CD4-positive, CD25-positive, alpha-beta regulatory T cell (primary cell): Measurements from ENCODE around the gene LIAS. TPM values are rescaled to one million over a fixed set of nuclear protein-coding genes. Genes with fewer than 3 reads are reported as not detected.

Experiments
- ATAC-seq, 2 donors: fragments of 150-1000 bp; cut with Tn5 transposase; one replicate each; pipeline ENCODE4 v1.10.0; 2021; ENCODE audit warnings: low read depth in 2 of 2, moderate number of reproducible peaks in 2 of 2, moderate library complexity in 1 of 2
- DNase-seq, 3 donors: peaks; one replicate each; pipeline versions ENCODE4 v3.0.0 to v3.0.0-alpha.2; 2012 to 2022; ENCODE audit warnings: mixed read lengths in 1 of 3
- H3K27ac ChIP-seq: one replicate; pipeline ENCODE4 v1.7.0; 2013; ENCODE audit warnings: mild to moderate bottlenecking, low read length; ENCODE audit not compliant: insufficient read depth, poor library complexity, severe bottlenecking
- H3K27me3 ChIP-seq: one replicate; pipeline ENCODE4 v1.7.0; 2013; ENCODE audit warnings: low read length; ENCODE audit not compliant: control insufficient read depth, insufficient read depth
- H3K36me3 ChIP-seq: one replicate; pipeline ENCODE4 v1.7.0; 2013; ENCODE audit warnings: mild to moderate bottlenecking, low read length, moderate library complexity; ENCODE audit not compliant: control insufficient read depth, insufficient read depth
- H3K4me1 ChIP-seq: 2 replicates; pipeline ENCODE4 v1.7.0; 2013; ENCODE audit warnings: mild to moderate bottlenecking, low read length; ENCODE audit not compliant: insufficient read depth, control insufficient read depth, poor library complexity, severe bottlenecking
- H3K4me3 ChIP-seq: one replicate; pipeline ENCODE4 v1.7.0; 2013; ENCODE audit warnings: low read depth, mild to moderate bottlenecking, low read length, moderate library complexity
- H3K9me3 ChIP-seq, 2 experiments: 1 replicate in 1 of 2; 2 replicates in 1 of 2; pipeline ENCODE4 v1.7.0; 2013; ENCODE audit warnings: low read length in 2 of 2, mild to moderate bottlenecking in 1 of 2, moderate library complexity in 1 of 2; ENCODE audit not compliant: control insufficient read depth in 2 of 2
- H3K27ac Mint-ChIP-seq, 3 donors: one replicate each; pipeline ENCODE4 v1.8.0; 2020 to 2022; ENCODE audit warnings: mild to moderate bottlenecking in 3 of 3, mixed read lengths in 3 of 3, moderate library complexity in 2 of 3
- H3K27me3 Mint-ChIP-seq: one replicate; pipeline ENCODE4 v1.8.0; 2022; ENCODE audit warnings: mild to moderate bottlenecking, mixed read lengths
- H3K36me3 Mint-ChIP-seq: one replicate; pipeline ENCODE4 v1.8.0; 2020; ENCODE audit warnings: mixed read lengths
- H3K4me1 Mint-ChIP-seq, 4 donors: one replicate each; pipeline ENCODE4 v1.8.0; 2020 to 2022; ENCODE audit warnings: mixed read lengths in 4 of 4, mild to moderate bottlenecking in 1 of 4
- H3K4me3 Mint-ChIP-seq, 4 donors: one replicate each; pipeline ENCODE4 v1.8.0; 2020 to 2022; ENCODE audit warnings: mild to moderate bottlenecking in 4 of 4, mixed read lengths in 4 of 4, moderate library complexity in 3 of 4
- H3K9me3 Mint-ChIP-seq, 7 donors: one replicate each; pipeline ENCODE4 v1.8.0; 2020 to 2022; ENCODE audit warnings: mixed read lengths in 7 of 7, mild to moderate bottlenecking in 3 of 7, moderate library complexity in 2 of 7
- polyA plus RNA-seq, 4 donors: library from polyadenylated mRNA; unstranded; fragments of 300-500 nt; fragmentation: Illumina TruSeq; gene quantifications; one replicate each; pipeline ENCODE4 v1.2.3, GENCODE V29; 2021
- total RNA-seq: library from RNA; stranded (reverse); gene quantifications from one replicate; pipeline ENCODE4 v1.2.3, GENCODE V29; 2022

The LIAS gene
- total and polyA plus RNA-seq, 5 donors from 2014 or later, result 10.6 to 13.6 (median 12.2) TPM

DNA sequence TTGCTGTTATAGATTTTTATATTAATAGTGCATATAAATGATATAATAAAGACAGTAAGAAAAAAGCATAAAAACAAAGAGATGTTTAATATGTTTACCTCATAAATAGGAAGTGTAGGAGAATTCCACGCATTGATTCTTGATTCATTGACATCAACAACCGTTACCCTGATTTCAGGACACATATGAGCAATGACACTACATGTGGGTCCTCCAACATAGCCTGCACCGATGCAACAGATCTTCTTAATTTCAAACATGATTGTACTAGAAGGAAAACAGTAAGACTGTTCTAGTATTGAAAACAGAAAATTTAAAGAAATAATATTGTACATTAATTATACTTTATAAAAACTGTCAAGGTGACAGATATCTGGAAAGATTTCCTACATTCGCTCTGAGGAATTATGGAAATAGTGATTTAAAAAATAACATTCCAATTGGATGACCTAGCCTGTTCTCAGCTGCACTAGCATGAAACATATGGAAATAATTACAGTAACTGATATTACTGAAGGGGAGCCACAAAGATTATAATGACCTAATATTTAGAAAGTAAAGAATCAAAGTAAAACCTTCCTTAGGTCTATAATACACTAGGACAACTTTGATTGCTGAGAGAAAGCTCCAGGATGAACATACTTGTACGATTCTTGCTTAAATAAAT, 62.5 kb downstream of the LIAS start:
- ATAC-seq, result no peak
- H3K4me1 Mint-ChIP-seq, result peaks cover 6 to 16% (median 7%) of the 10 kb centered on the region in 4 donors
- no peaks in the 10 kb centered on the region for H3K9me3 Mint-ChIP-seq
- no peak for DNase-seq
- H3K27me3 ChIP-seq, result no peaks in the 10 kb centered on the region
- no peak overlapping the region for H3K4me3 ChIP-seq
- H3K27ac Mint-ChIP-seq, result no peak overlapping the region
- peaks cover 3% of the 10 kb centered on the region for H3K36me3 ChIP-seq
- H3K36me3 Mint-ChIP-seq, result peaks cover 3% of the 10 kb centered on the region
- H3K9me3 ChIP-seq, result no peaks in the 10 kb centered on the region
- peaks cover 5% of the 10 kb centered on the region for H3K4me1 ChIP-seq
- no peak overlapping the region for H3K4me3 Mint-ChIP-seq
- no peaks in the 10 kb centered on the region for H3K27me3 Mint-ChIP-seq
- no peak overlapping the region for H3K27ac ChIP-seq

DNA sequence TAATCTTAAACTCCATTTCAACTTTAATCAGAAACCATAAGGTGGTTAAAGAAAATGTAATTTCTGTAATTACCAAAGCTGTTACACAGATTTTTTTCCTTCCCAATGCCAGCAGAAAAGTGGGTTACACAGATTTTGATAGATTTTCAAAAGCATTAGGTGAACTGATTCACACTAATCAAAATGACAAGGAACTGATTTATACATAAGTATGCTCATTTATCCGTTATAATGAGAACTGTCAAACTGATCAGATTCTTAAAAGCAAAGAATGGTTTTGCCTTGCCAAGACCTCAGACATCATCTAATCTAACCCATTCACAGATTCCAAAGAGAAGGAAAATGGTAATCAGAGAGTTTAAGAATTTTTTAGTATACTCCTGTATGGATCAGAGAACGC, 63.2 kb downstream of the LIAS start:
- Histone ChIP-seq H3K4me3 (no peak overlapping the region), H3K27ac (no peak overlapping the region), H3K36me3 (peaks cover 3% of the 10 kb centered on the region), H3K4me1 (peaks cover 12% of the 10 kb centered on the region), H3K27me3 (no peaks in the 10 kb centered on the region), H3K9me3 (no peaks in the 10 kb centered on the region)
- no peaks in the 10 kb centered on the region for H3K9me3 Mint-ChIP-seq
- H3K4me1 Mint-ChIP-seq, result peaks cover 8 to 20% (median 12%) of the 10 kb centered on the region in 4 donors
- H3K27me3 Mint-ChIP-seq, result no peaks in the 10 kb centered on the region
- no peak overlapping the region for H3K27ac Mint-ChIP-seq
- peak overlapping the region in 1 of 4 donors; percentile 19 for H3K4me3 Mint-ChIP-seq
- no peaks in the 10 kb centered on the region for H3K36me3 Mint-ChIP-seq
- DNase-seq, result no peak
- no peak for ATAC-seq

DNA sequence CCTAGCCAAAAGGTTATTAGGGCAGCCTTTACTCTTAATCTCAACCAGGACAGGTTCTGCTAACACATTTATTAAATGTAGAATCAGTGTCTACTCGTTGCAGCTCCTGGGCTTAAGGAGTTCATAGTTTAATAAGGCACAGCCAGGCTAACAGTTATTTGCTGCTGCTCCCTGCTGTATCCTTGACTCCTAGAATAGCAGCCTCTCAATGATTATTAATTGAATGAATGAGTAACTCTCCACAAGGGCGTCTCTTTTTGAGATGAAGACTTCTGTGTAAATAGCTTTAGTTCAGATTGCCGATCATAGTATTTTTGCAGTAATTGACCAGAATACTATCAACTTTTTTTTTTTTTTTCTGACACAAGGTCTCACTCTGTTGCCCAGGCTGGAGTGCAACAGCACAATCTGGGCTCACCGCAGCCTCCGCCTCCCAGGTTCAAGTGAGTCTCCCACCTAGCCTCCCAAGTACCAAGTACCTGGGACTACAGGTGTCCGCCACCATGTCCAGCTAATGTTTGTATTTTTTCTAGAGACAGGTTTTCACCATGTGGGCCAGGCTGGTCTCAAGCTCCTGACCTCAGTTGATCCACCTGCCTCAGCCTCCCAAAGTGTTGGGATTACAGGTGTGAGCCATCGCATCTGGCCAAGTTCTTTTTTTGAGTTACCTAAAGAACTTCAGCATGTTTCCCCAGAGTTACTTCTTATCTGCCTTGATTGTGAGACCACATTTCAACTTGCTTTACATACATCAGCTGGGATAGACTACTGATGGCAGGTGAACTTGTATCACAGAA, 65.5 kb downstream of the LIAS start:
- peaks cover 11 to 25% (median 22%) of the 10 kb centered on the region in 4 donors for H3K4me1 Mint-ChIP-seq
- no peak overlapping the region for H3K27ac ChIP-seq
- no peak overlapping the region for H3K27ac Mint-ChIP-seq
- H3K36me3 ChIP-seq, result no peaks in the 10 kb centered on the region
- peaks cover 21% of the 10 kb centered on the region for H3K4me1 ChIP-seq
- H3K27me3 Mint-ChIP-seq, result no peaks in the 10 kb centered on the region
- H3K4me3 Mint-ChIP-seq, result peak overlapping the region in 2 of 4 donors; percentile 25 to 49
- peaks cover 0 to 2% (median 0%) of the 10 kb centered on the region in 7 donors for H3K9me3 Mint-ChIP-seq
- no peaks in the 10 kb centered on the region for H3K36me3 Mint-ChIP-seq
- no peak for ATAC-seq
- DNase-seq, result no peak
- no peaks in the 10 kb centered on the region for H3K9me3 ChIP-seq
- no peaks in the 10 kb centered on the region for H3K27me3 ChIP-seq
- no peak overlapping the region for H3K4me3 ChIP-seq

GRCh38 chr4:39525822-39526690, 67.2 kb downstream of the LIAS start:
- H3K4me1 Mint-ChIP-seq, result peaks cover 11 to 27% (median 22%) of the 10 kb centered on the region in 4 donors
- Histone ChIP-seq H3K4me1 (peaks cover 21% of the 10 kb centered on the region), H3K4me3 (peak overlapping the region; percentile 83), H3K36me3 (no peaks in the 10 kb centered on the region), H3K27me3 (no peaks in the 10 kb centered on the region), H3K27ac (peak overlapping the region; percentile 21), H3K9me3 (no peaks in the 10 kb centered on the region)
- peaks cover 0 to 8% (median 4%) of the 10 kb centered on the region in 7 donors for H3K9me3 Mint-ChIP-seq
- no peaks in the 10 kb centered on the region for H3K27me3 Mint-ChIP-seq
- no peaks in the 10 kb centered on the region for H3K36me3 Mint-ChIP-seq
- H3K27ac Mint-ChIP-seq, result peak overlapping the region in 2 of 3 donors; percentile 88 to 96
- ATAC-seq, result no peak
- DNase-seq, result no peak
- peak overlapping the region; percentile 95 to 98 (median 96) for H3K4me3 Mint-ChIP-seq

DNA sequence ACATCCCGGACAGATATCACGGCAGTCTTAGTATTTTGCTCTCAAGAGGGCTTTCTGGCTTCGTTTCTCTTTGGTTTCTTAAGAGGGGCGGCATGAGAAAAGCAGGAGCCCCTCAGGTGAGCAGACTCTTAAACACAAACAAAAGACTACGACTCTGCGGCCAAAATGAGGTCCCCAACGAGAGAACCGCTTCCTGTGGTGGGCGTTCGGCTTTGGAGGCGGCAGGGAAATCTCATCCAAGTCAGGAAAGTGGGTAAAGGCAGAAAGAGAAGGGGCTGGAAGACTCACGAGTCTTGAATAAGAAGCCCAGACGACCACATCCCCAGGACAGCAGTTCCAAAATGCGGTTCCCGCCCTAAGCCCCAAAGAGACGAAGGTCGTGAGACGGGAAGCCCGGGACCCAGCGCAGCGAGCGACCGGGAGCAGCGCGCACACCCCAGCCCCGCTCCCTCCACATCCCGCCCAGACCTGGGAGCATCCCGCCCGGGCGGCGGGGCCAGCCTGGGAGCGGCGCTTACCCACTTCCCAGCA, 68.0 kb downstream of the LIAS start:
- DNase-seq (no peak), ATAC-seq (peak; percentile 1 to 2)
- Mint-ChIP-seq H3K27ac (peak overlapping the region in 2 of 3 donors; percentile 88 to 96), H3K4me1 (peaks cover 9 to 27% (median 21%) of the 10 kb centered on the region in 4 donors), H3K9me3 (peaks cover 0 to 14% (median 8%) of the 10 kb centered on the region in 7 donors), H3K4me3 (peak overlapping the region; percentile 95 to 99 (median 98)), H3K36me3 (no peaks in the 10 kb centered on the region), H3K27me3 (no peaks in the 10 kb centered on the region)
- no peaks in the 10 kb centered on the region for H3K27me3 ChIP-seq
- H3K4me3 ChIP-seq, result peak overlapping the region; percentile 83
- H3K4me1 ChIP-seq, result peaks cover 21% of the 10 kb centered on the region
- peak overlapping the region; percentile 66 for H3K27ac ChIP-seq
- H3K36me3 ChIP-seq, result no peaks in the 10 kb centered on the region
- H3K9me3 ChIP-seq, result no peaks in the 10 kb centered on the region

DNA sequence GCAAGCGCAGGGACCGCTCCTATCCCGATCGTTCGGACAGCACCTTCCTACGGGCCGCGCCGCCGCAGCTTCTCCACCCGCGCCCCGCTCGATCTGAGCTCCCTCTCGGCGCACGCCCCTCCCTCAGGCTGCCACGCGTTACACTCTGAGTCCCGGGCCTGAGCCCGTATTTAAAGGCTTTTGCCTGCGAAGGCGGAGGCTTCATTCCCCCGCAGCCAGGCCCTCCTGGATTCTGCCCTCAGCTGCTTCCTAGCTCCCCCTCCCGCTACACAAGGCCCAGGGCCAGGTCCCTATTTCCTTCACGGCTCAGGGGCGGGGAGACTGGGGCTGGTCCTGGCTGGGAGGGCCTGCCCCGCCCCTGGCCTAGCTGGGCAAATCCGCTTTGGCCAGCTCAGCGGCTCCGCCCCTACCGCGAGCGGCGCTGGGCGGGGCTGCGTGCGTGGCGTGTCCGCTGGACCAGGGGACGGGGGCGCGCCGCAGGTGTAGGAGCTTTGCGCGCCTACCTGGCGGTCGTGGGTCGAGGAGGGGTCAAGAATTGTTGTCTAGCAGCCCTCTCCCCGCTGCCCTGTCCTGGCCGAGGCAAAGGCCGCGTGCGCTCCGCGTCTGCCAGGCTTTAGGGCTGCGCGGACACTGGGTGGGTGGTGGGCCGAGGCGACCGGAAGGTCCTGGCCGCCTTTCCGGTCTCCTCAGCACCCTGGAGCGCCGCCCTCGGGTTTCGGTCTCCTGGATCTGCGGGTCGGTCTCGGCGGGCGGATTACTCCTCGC, 68.6 kb downstream of the LIAS start, which contains the start of gene UGDH:
Gene UGDH (minus strand): TSS at position 144 of the 765 bp plus-strand sequence. CDS start 5,927 bp downstream, outside the sequence.
- ATAC-seq, result peak; percentile 99
- H3K27ac Mint-ChIP-seq, result peak within 1 kb of the TSS; percentile 93 to 97 (median 96)
- H3K27ac ChIP-seq, result peak within 1 kb of the TSS; percentile 66
- H3K9me3 ChIP-seq, result peaks cover 0 to 6% of the 10 kb centered on the region in 2 experiments
- H3K4me1 ChIP-seq, result peaks cover 21% of the 10 kb centered on the region
- no peaks in the 10 kb centered on the region for H3K36me3 ChIP-seq
- peak; percentile 89 to 95 (median 90) for DNase-seq
- no peaks in the 10 kb centered on the region for H3K27me3 Mint-ChIP-seq
- H3K4me1 Mint-ChIP-seq, result peaks cover 9 to 27% (median 20%) of the 10 kb centered on the region in 4 donors
- peaks cover 3% of the 10 kb centered on the region for H3K36me3 Mint-ChIP-seq
- H3K27me3 ChIP-seq, result no peaks in the 10 kb centered on the region
- peaks cover 0 to 17% (median 8%) of the 10 kb centered on the region in 7 donors for H3K9me3 Mint-ChIP-seq
- peak within 1 kb of the TSS; percentile 83 for H3K4me3 ChIP-seq
- peak within 1 kb of the TSS; percentile 97 to 99 (median 98) for H3K4me3 Mint-ChIP-seq
